Karpas-422 (cell line): ENCODE results near the gene NMT1. TPM values are rescaled to one million over a fixed set of nuclear protein-coding genes. Genes with fewer than 3 reads are reported as not detected.

Experiments used
- DNase-seq: peaks from one replicate; pipeline ENCODE4 v3.0.0-alpha.2; 2015
- H2AFZ ChIP-seq: fragments of 200-600 bp; sonication (generic); 2 replicates; pipeline ENCODE4 v1.6.1; 2014; ENCODE audit warnings: antibody characterized with exemption, low read length, mixed read lengths
- H3K27ac ChIP-seq: fragments of 200-600 bp; sonication (generic); 2 replicates; pipeline ENCODE4 v1.5.1; 2014; ENCODE audit warnings: mild to moderate bottlenecking, low read length, moderate library complexity
- H3K27me3 ChIP-seq: fragments of 200-600 bp; sonication (generic); 2 replicates; pipeline ENCODE4 v1.6.1; 2014; ENCODE audit warnings: low read length, mixed read lengths
- H3K36me3 ChIP-seq: fragments of 200-600 bp; sonication (generic); 2 replicates; pipeline ENCODE4 v1.6.1; 2014; ENCODE audit warnings: low read length, mixed read lengths; ENCODE audit not compliant: insufficient read depth
- H3K4me1 ChIP-seq: fragments of 200-600 bp; sonication (generic); 2 replicates; pipeline ENCODE4 v1.6.1; 2014; ENCODE audit warnings: mild to moderate bottlenecking, low read length, mixed read lengths
- H3K4me2 ChIP-seq: fragments of 200-600 bp; sonication (generic); 2 replicates; pipeline ENCODE4 v1.6.1; 2014; ENCODE audit warnings: low read length, low read depth, mild to moderate bottlenecking; ENCODE audit not compliant: poor library complexity, severe bottlenecking
- H3K4me3 ChIP-seq: fragments of 200-600 bp; sonication (generic); 2 replicates; pipeline ENCODE4 v1.5.1; 2014; ENCODE audit warnings: mild to moderate bottlenecking, antibody characterized with exemption, low read length, mixed read lengths
- H3K79me2 ChIP-seq: fragments of 200-600 bp; sonication (generic); 2 replicates; pipeline ENCODE4 v1.6.1; 2014; ENCODE audit warnings: mild to moderate bottlenecking, low read length, mixed read lengths
- H3K9ac ChIP-seq: fragments of 200-600 bp; sonication (generic); 2 replicates; pipeline ENCODE4 v1.6.0; 2014; ENCODE audit warnings: low read length
- H3K9me2 ChIP-seq: fragments of 200-600 bp; sonication (generic), shearing (Covaris generic); replicated peaks from 2 replicates; pipeline ENCODE4 v1.6.0; 2014; ENCODE audit warnings: mild to moderate bottlenecking, low read length, moderate library complexity; ENCODE audit not compliant: insufficient read depth
- H3K9me3 ChIP-seq: fragments of 300-700, 200-600 bp; sonication (generic); 2 replicates; pipeline ENCODE4 v1.6.1; 2014; ENCODE audit warnings: low read length, mixed read lengths
- H4K20me1 ChIP-seq: fragments of 200-600 bp; sonication (generic); 2 replicates; pipeline ENCODE4 v1.6.1; 2014; ENCODE audit warnings: mild to moderate bottlenecking, antibody characterized with exemption, low read length, low read depth; ENCODE audit not compliant: insufficient read depth
- total RNA-seq: library from RNA; depleted of rRNA; stranded (reverse); fragments of >200 nt; shearing (Covaris generic); gene quantifications from 2 replicates; pipeline ENCODE4 v1.2.3, GENCODE V29; 2014; ENCODE audit warnings: low replicate concordance

The NMT1 gene
- total RNA-seq, 1 experiment from 2014 or later = 48.5 TPM

- Histone ChIP-seq H3K9ac (no peak overlapping the region), H3K4me1 (peaks cover 11% of the 10 kb centered on the region)
These were observed 66.6 kb downstream of the NMT1 start for GRCh38 chr17:45127548-45128300.

GRCh38 chr17:45128331-45128730, 67.2 kb downstream of the NMT1 start:
- no peaks in the 10 kb centered on the region for H3K27me3 ChIP-seq
- H2AFZ ChIP-seq = no peak overlapping the region
- no peaks in the 10 kb centered on the region for H3K9me2 ChIP-seq
- H3K9me3 ChIP-seq = no peaks in the 10 kb centered on the region
- no peak for DNase-seq
- H3K36me3 ChIP-seq = no peaks in the 10 kb centered on the region
- H3K4me3 ChIP-seq = no peak overlapping the region
- H3K4me2 ChIP-seq = no peak overlapping the region
- no peak overlapping the region for H3K27ac ChIP-seq
- H3K4me1 ChIP-seq = peaks cover 15% of the 10 kb centered on the region
- H4K20me1 ChIP-seq = no peaks in the 10 kb centered on the region
- no peak overlapping the region for H3K9ac ChIP-seq
- H3K79me2 ChIP-seq = no peaks in the 10 kb centered on the region

More at GRCh38 chr17:45127548-45128300, 66.6 kb downstream of the NMT1 start:
- Histone ChIP-seq H3K36me3 (no peaks in the 10 kb centered on the region), H3K79me2 (no peaks in the 10 kb centered on the region), H2AFZ (no peak overlapping the region), H3K27ac (no peak overlapping the region), H3K4me2 (no peak overlapping the region), H3K27me3 (no peaks in the 10 kb centered on the region), H3K4me3 (no peak overlapping the region), H3K9me3 (no peaks in the 10 kb centered on the region), H3K9me2 (no peaks in the 10 kb centered on the region), H4K20me1 (no peaks in the 10 kb centered on the region)
- no peak for DNase-seq

GRCh38 chr17:45128989-45129388, 67.9 kb downstream of the NMT1 start:
- no peaks in the 10 kb centered on the region for H3K79me2 ChIP-seq
- H3K9ac ChIP-seq = no peak overlapping the region
- no peak overlapping the region for H2AFZ ChIP-seq
- no peaks in the 10 kb centered on the region for H3K36me3 ChIP-seq
- no peak overlapping the region for H3K27ac ChIP-seq
- no peaks in the 10 kb centered on the region for H4K20me1 ChIP-seq
- peaks cover 14% of the 10 kb centered on the region for H3K4me1 ChIP-seq
- H3K9me2 ChIP-seq = no peaks in the 10 kb centered on the region
- no peaks in the 10 kb centered on the region for H3K27me3 ChIP-seq
- H3K4me3 ChIP-seq = no peak overlapping the region
- no peaks in the 10 kb centered on the region for H3K9me3 ChIP-seq
- no peak overlapping the region for H3K4me2 ChIP-seq
- DNase-seq = no peak

- Histone ChIP-seq H3K9me2 (no peaks in the 10 kb centered on the region), H3K27ac (no peak overlapping the region), H3K9ac (no peak overlapping the region), H3K36me3 (no peaks in the 10 kb centered on the region), H3K27me3 (no peaks in the 10 kb centered on the region), H4K20me1 (no peaks in the 10 kb centered on the region), H3K79me2 (no peaks in the 10 kb centered on the region), H3K9me3 (no peaks in the 10 kb centered on the region), H3K4me2 (no peak overlapping the region), H3K4me3 (no peak overlapping the region), H3K4me1 (peaks cover 11% of the 10 kb centered on the region), H2AFZ (no peak overlapping the region)
- no peak for DNase-seq
These were observed 68.4 kb downstream of the NMT1 start for GRCh38 chr17:45129426-45129939.

GRCh38 chr17:45129940-45130680, 69.0 kb downstream of the NMT1 start:
- H3K9me3 ChIP-seq = no peaks in the 10 kb centered on the region
- H3K27me3 ChIP-seq = no peaks in the 10 kb centered on the region
- no peaks in the 10 kb centered on the region for H3K79me2 ChIP-seq
- no peak overlapping the region for H3K4me3 ChIP-seq
- H3K9me2 ChIP-seq = no peaks in the 10 kb centered on the region
- no peak overlapping the region for H3K27ac ChIP-seq
- no peak overlapping the region for H3K4me2 ChIP-seq
- H3K4me1 ChIP-seq = peaks cover 11% of the 10 kb centered on the region
- H2AFZ ChIP-seq = no peak overlapping the region
- DNase-seq = no peak
- no peaks in the 10 kb centered on the region for H3K36me3 ChIP-seq
- H4K20me1 ChIP-seq = no peaks in the 10 kb centered on the region
- no peak overlapping the region for H3K9ac ChIP-seq

GRCh38 chr17:45130681-45131615, 69.8 kb downstream of the NMT1 start:
- no peak for DNase-seq
- no peaks in the 10 kb centered on the region for H4K20me1 ChIP-seq
- no peak overlapping the region for H2AFZ ChIP-seq
- no peaks in the 10 kb centered on the region for H3K79me2 ChIP-seq
- no peaks in the 10 kb centered on the region for H3K36me3 ChIP-seq
- no peak overlapping the region for H3K4me3 ChIP-seq
- no peak overlapping the region for H3K9ac ChIP-seq
- no peaks in the 10 kb centered on the region for H3K9me3 ChIP-seq
- H3K9me2 ChIP-seq = no peaks in the 10 kb centered on the region
- H3K27ac ChIP-seq = no peak overlapping the region
- H3K4me2 ChIP-seq = no peak overlapping the region
- no peaks in the 10 kb centered on the region for H3K27me3 ChIP-seq
- peaks cover 16% of the 10 kb centered on the region for H3K4me1 ChIP-seq

GRCh38 chr17:45131616-45132319, 70.7 kb downstream of the NMT1 start:
- Histone ChIP-seq H3K4me3 (peak overlapping the region; percentile 66; the same call in 1 of the 2 replicates), H2AFZ (peak overlapping the region; percentile 81; the same call in 1 of the 2 replicates), H3K27me3 (no peaks in the 10 kb centered on the region), H4K20me1 (no peaks in the 10 kb centered on the region), H3K9ac (peak overlapping the region; percentile 66), H3K9me3 (no peaks in the 10 kb centered on the region), H3K9me2 (no peaks in the 10 kb centered on the region), H3K36me3 (no peaks in the 10 kb centered on the region), H3K27ac (no peak overlapping the region), H3K4me1 (peaks cover 23% of the 10 kb centered on the region), H3K79me2 (no peaks in the 10 kb centered on the region), H3K4me2 (peak overlapping the region; percentile 99)
- DNase-seq = peak; percentile 73
